ENCODE results near the gene FIBCD1. TPM values are rescaled to one million over a fixed set of nuclear protein-coding genes. Genes with fewer than 3 reads are reported as not detected.

Gene FIBCD1
- polyA plus RNA-seq, 1 donor (not counting 4 experiments of a cell fraction or from before 2014, with no cell fraction given): 0.79 TPM

DNA sequence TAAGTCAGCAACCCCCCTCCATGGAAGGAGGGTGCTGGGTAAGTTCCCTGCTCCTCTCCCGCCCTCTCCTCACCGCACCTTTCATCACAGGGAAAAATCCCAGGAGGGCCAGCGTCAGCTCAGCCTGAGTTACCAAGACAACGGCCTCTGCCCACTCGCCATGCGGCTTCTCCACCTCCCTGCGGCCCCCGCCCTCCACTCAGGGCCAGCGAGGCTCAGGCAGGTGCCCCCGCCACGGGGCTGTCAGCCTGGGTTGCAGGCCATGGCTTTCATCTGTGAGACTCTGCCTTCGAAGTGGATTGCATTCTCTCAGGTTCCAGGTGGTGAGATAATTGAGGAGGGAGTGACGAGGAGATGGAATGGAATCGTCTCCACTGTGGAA is 42.7 kb upstream of the FIBCD1 start:
- FAIRE-seq: no peak
- H3K79me2 ChIP-seq (ENCODE audit: control insufficient read depth, insufficient read depth, low read length): no peaks in the 10 kb centered on the region
- TF ChIP-seq CTCF (optimal IDR thresholded peaks at IDR 0.05 in 1 of 3, IDR thresholded peaks at IDR 0.05 in 1 of 3, conservative IDR thresholded peaks at IDR 0.05 in 1 of 3; ENCODE audit: extremely low read depth in 1 of 3, insufficient read depth in 2 of 3, low read length in 3 of 3): no peak
- no peak for TF ChIP-seq EZH2 (IDR thresholded peaks at IDR 0.05; ENCODE audit: low read length)
- H4K20me1 ChIP-seq (ENCODE audit: control insufficient read depth, extremely low read depth, insufficient read depth, low read length): no peaks in the 10 kb centered on the region
- no peaks in the 10 kb centered on the region for H3K9me1 ChIP-seq (ENCODE audit: control insufficient read depth, extremely low read depth, insufficient read depth, low read length)
- dilution Hi-C loops (cut with MboI; ENCODE audit: extremely low pct_ligation_motif_present, low sequenced_read_pairs): no loop called here
- H3K36me3 ChIP-seq (ENCODE audit: control insufficient read depth in 2 of 2, extremely low read depth in 1 of 2, insufficient read depth in 2 of 2, low read length in 2 of 2): no peaks in the 10 kb centered on the region
- H3K27ac ChIP-seq (ENCODE audit: control insufficient read depth, insufficient read depth, low read length): no peak overlapping the region
- no peak overlapping the region for H2AFZ ChIP-seq (ENCODE audit: control insufficient read depth, low read length)
- no peak overlapping the region for H3K4me2 ChIP-seq (ENCODE audit: control insufficient read depth, extremely low read depth, insufficient read depth, low read depth, low read length)
- peaks cover 25% of the 10 kb centered on the region for H3K27me3 ChIP-seq (ENCODE audit: control insufficient read depth, extremely low read depth, insufficient read depth, low read length)
- H3K9me3 ChIP-seq (ENCODE audit: control insufficient read depth, low read depth, low read length): no peaks in the 10 kb centered on the region
- H3K4me1 ChIP-seq (ENCODE audit: control insufficient read depth, extremely low read depth, insufficient read depth, low read length): no peaks in the 10 kb centered on the region
- no peak overlapping the region for H3K4me3 ChIP-seq (ENCODE audit: control insufficient read depth in 2 of 3, extremely low read depth in 1 of 3, insufficient read depth in 2 of 3, low read depth in 1 of 3, low read length in 3 of 3)
- no peak overlapping the region for H3K9ac ChIP-seq (ENCODE audit: control insufficient read depth, extremely low read depth, insufficient read depth, low read length)
- DNase-seq (ENCODE audit: low read depth, low spot score): no peak

DNA sequence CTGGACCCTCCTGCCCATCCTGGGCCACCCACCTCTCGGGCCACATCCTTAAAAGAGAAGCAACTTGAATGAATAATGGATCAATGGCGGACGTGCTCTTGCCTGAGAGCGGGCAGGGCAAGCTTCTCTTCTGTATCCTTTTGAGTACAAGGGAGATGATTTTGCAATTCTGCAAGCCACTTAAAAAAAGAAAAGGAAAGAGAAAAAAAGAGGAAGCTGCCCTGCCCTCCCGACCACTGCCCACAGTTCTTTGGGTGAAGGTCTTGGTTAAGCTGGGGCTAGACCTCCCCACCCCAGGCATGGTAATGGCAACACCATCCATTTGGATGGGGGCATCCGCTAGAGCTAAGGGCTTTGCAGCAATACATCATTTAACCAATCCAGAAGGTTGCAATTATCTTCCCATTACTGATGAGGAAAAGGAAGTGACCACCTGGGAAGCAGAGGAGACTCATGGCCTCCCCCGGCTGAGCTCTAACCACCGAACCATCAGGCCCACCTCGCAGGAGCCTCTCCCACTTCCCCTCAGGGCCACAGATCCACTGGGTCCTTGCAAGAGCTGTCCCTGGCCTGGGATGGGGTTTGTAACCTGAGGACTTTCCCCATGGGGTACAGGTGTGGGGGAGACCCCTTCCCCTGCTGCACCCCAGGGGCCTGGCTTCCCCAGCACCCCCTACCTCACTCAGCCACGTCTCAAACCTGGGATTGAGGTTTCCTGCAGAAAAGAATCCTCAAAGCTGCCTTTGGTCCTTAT is 42.1 kb upstream of the FIBCD1 start:
- Histone ChIP-seq H3K4me3 (ENCODE audit: control insufficient read depth in 2 of 3, extremely low read depth in 1 of 3, insufficient read depth in 2 of 3, low read depth in 1 of 3, low read length in 3 of 3) (no peak overlapping the region), H3K27ac (ENCODE audit: control insufficient read depth, insufficient read depth, low read length) (no peak overlapping the region), H3K9me3 (ENCODE audit: control insufficient read depth, low read depth, low read length) (no peaks in the 10 kb centered on the region), H3K4me2 (ENCODE audit: control insufficient read depth, extremely low read depth, insufficient read depth, low read depth, low read length) (no peak overlapping the region), H3K9me1 (ENCODE audit: control insufficient read depth, extremely low read depth, insufficient read depth, low read length) (no peaks in the 10 kb centered on the region), H3K4me1 (ENCODE audit: control insufficient read depth, extremely low read depth, insufficient read depth, low read length) (no peaks in the 10 kb centered on the region), H3K79me2 (ENCODE audit: control insufficient read depth, insufficient read depth, low read length) (no peaks in the 10 kb centered on the region), H3K36me3 (ENCODE audit: control insufficient read depth in 2 of 2, extremely low read depth in 1 of 2, insufficient read depth in 2 of 2, low read length in 2 of 2) (no peaks in the 10 kb centered on the region), H4K20me1 (ENCODE audit: control insufficient read depth, extremely low read depth, insufficient read depth, low read length) (no peaks in the 10 kb centered on the region), H3K27me3 (ENCODE audit: control insufficient read depth, extremely low read depth, insufficient read depth, low read length) (peaks cover 19% of the 10 kb centered on the region), H3K9ac (ENCODE audit: control insufficient read depth, extremely low read depth, insufficient read depth, low read length) (no peak overlapping the region), H2AFZ (ENCODE audit: control insufficient read depth, low read length) (no peak overlapping the region)
- no peak for FAIRE-seq
- TF ChIP-seq EZH2 (IDR thresholded peaks at IDR 0.05; ENCODE audit: low read length) (no peak), CTCF (optimal IDR thresholded peaks at IDR 0.05 in 1 of 3, IDR thresholded peaks at IDR 0.05 in 1 of 3, conservative IDR thresholded peaks at IDR 0.05 in 1 of 3; ENCODE audit: extremely low read depth in 1 of 3, insufficient read depth in 2 of 3, low read length in 3 of 3) (no peak)
- dilution Hi-C loops (cut with MboI; ENCODE audit: extremely low pct_ligation_motif_present, low sequenced_read_pairs): no loop called here
- no peak for DNase-seq (ENCODE audit: low read depth, low spot score)

Data from keratinocyte (primary cell).